Glutamatergic neuron (in vitro differentiated cells): ENCODE measurements around the gene ZNF581. TPM values are rescaled to one million over a fixed set of nuclear protein-coding genes. Genes with fewer than 3 reads are reported as not detected.

Source experiments
- DNase-seq: peaks from one replicate; pipeline ENCODE4 v3.0.0; 2022
- H3K27ac Mint-ChIP-seq: one replicate; pipeline ENCODE4 v1.8.0; 2020; ENCODE audit warnings: mild to moderate bottlenecking, mixed read lengths, inconsistent platforms; ENCODE audit not compliant: unreplicated experiment
- H3K27me3 Mint-ChIP-seq: one replicate; pipeline ENCODE4 v1.8.0; 2020; ENCODE audit warnings: mild to moderate bottlenecking, moderate library complexity, mixed read lengths, inconsistent platforms; ENCODE audit not compliant: unreplicated experiment
- H3K36me3 Mint-ChIP-seq: one replicate; pipeline ENCODE4 v1.8.0; 2020; ENCODE audit warnings: mild to moderate bottlenecking, mixed read lengths, inconsistent platforms; ENCODE audit not compliant: unreplicated experiment
- H3K4me1 Mint-ChIP-seq: one replicate; pipeline ENCODE4 v1.8.0; 2020; ENCODE audit warnings: mild to moderate bottlenecking, low read depth, mixed read lengths, inconsistent platforms; ENCODE audit not compliant: unreplicated experiment
- H3K4me3 Mint-ChIP-seq: one replicate; pipeline ENCODE4 v1.8.0; 2020; ENCODE audit warnings: mild to moderate bottlenecking, mixed read lengths, inconsistent platforms; ENCODE audit not compliant: unreplicated experiment
- H3K9me3 Mint-ChIP-seq: one replicate; pipeline ENCODE4 v1.8.0; 2020; ENCODE audit warnings: mild to moderate bottlenecking, moderate library complexity, mixed read lengths, inconsistent platforms; ENCODE audit not compliant: unreplicated experiment
- total RNA-seq: library from RNA; stranded (reverse); fragmentation: NEBNext Ultra II Directional; extraction: Animal tissue kit (Norgen Biotek cat#: 25700); gene quantifications from one replicate; pipeline ENCODE4 v1.2.1, GENCODE V29; 2021; ENCODE audit not compliant: unreplicated experiment
- TF ChIP-seq, protein P1 (sequence below): fragments of 200-600 bp; sonication (generic); IDR thresholded peaks from one replicate; pipeline ENCODE4 v1.5.0; 2021; ENCODE audit not compliant: partially characterized antibody, unreplicated experiment

Gene ZNF581
- total RNA-seq, 1 donor from 2014 or later = 31.0 TPM

GRCh38 chr19:55667511-55667910, 24.1 kb downstream of the ZNF581 start:
- H3K4me3 Mint-ChIP-seq = no peak overlapping the region
- H3K36me3 Mint-ChIP-seq = no peaks in the 10 kb centered on the region
- TF ChIP-seq, protein P1, sequence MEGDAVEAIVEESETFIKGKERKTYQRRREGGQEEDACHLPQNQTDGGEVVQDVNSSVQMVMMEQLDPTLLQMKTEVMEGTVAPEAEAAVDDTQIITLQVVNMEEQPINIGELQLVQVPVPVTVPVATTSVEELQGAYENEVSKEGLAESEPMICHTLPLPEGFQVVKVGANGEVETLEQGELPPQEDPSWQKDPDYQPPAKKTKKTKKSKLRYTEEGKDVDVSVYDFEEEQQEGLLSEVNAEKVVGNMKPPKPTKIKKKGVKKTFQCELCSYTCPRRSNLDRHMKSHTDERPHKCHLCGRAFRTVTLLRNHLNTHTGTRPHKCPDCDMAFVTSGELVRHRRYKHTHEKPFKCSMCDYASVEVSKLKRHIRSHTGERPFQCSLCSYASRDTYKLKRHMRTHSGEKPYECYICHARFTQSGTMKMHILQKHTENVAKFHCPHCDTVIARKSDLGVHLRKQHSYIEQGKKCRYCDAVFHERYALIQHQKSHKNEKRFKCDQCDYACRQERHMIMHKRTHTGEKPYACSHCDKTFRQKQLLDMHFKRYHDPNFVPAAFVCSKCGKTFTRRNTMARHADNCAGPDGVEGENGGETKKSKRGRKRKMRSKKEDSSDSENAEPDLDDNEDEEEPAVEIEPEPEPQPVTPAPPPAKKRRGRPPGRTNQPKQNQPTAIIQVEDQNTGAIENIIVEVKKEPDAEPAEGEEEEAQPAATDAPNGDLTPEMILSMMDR = no peak
- peak overlapping the region; percentile 5 for H3K27ac Mint-ChIP-seq
- peaks cover 11% of the 10 kb centered on the region for H3K4me1 Mint-ChIP-seq
- DNase-seq = no peak
- H3K9me3 Mint-ChIP-seq = peaks cover 21% of the 10 kb centered on the region
- H3K27me3 Mint-ChIP-seq = peaks cover 10% of the 10 kb centered on the region

DNA sequence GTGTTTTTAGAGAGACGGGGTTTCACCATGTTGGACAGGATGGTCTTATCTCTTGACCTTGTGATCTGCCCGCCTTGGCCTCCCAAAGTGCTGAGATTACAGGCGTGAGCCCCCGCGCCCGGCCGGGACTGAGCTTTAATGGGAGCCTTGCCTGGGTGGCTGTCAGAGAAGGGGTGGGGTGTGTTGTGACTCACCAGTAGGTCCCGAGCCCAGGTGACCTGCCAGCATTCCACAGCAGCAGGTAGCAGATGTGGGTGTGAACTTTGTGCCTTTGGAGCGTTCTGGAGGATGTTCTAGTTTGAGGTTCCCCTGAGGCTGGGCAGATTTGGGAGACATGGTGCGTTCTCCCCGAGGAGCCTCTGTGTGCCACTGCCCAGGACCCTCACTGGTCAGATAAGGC, 24.5 kb downstream of the ZNF581 start:
- TF ChIP-seq, protein P1 = no peak
- no peaks in the 10 kb centered on the region for H3K36me3 Mint-ChIP-seq
- H3K9me3 Mint-ChIP-seq = peaks cover 21% of the 10 kb centered on the region
- H3K4me3 Mint-ChIP-seq = no peak overlapping the region
- H3K27me3 Mint-ChIP-seq = peaks cover 10% of the 10 kb centered on the region
- H3K27ac Mint-ChIP-seq = no peak overlapping the region
- H3K4me1 Mint-ChIP-seq = peaks cover 11% of the 10 kb centered on the region
- DNase-seq = no peak

- Mint-ChIP-seq H3K9me3 (peaks cover 21% of the 10 kb centered on the region), H3K4me1 (peaks cover 11% of the 10 kb centered on the region), H3K27me3 (peaks cover 12% of the 10 kb centered on the region), H3K4me3 (no peak overlapping the region), H3K27ac (no peak overlapping the region), H3K36me3 (no peaks in the 10 kb centered on the region)
- TF ChIP-seq, protein P1 = no peak
- DNase-seq = no peak
These were observed 25.3 kb downstream of the ZNF581 start for GRCh38 chr19:55668603-55669348.

- Mint-ChIP-seq H3K4me3 (no peak overlapping the region), H3K27ac (no peak overlapping the region), H3K4me1 (peaks cover 11% of the 10 kb centered on the region), H3K36me3 (no peaks in the 10 kb centered on the region), H3K27me3 (peaks cover 15% of the 10 kb centered on the region), H3K9me3 (peaks cover 24% of the 10 kb centered on the region)
- no peak for DNase-seq
- TF ChIP-seq, protein P1 = no peak
These were observed 26.2 kb downstream of the ZNF581 start for GRCh38 chr19:55669418-55670279.
